CD4-positive, alpha-beta T cell treated with Interferon alpha-2 for 1 hour (primary cell): Measurements from ENCODE around the gene OR4D2.
"Not testable (repeated sequence)": the region's sequence is repeated elsewhere in the genome, so short reads cannot be mapped to it uniquely, and the experiment has no call there.

Experiments used
- DNase-seq, 2 donors: peaks; one replicate each; pipeline ENCODE4 v3.0.0-alpha.2; 2020 to 2022

OR4D2 gene

GRCh38 chr17:58166682-58167081 is at the start of gene OR4D2:
Gene OR4D2 (plus strand): TSS chr17:58166982. CDS start chr17:58169656, 2,674 bp downstream.
- no peak for DNase-seq

GRCh38 chr17:58117382-58117781 is 49.4 kb upstream of the OR4D2 start:
- no peak for DNase-seq

GRCh38 chr17:58119491-58119890 is 47.3 kb upstream of the OR4D2 start:
- DNase-seq, result no peak

GRCh38 chr17:58120195-58120822 is 46.5 kb upstream of the OR4D2 start:
- DNase-seq, result peak; percentile 22 to 66

GRCh38 chr17:58121925-58122324 is 44.9 kb upstream of the OR4D2 start:
- DNase-seq, result peak; percentile 36 to 75

GRCh38 chr17:58127846-58128245 is 38.9 kb upstream of the OR4D2 start:
- DNase-seq, result no peak

GRCh38 chr17:58132697-58133096 is 34.1 kb upstream of the OR4D2 start:
- DNase-seq, result not testable (repeated sequence)

GRCh38 chr17:58136669-58137279 is 30.0 kb upstream of the OR4D2 start:
- DNase-seq, result no peak

GRCh38 chr17:58141505-58141904 is 25.3 kb upstream of the OR4D2 start:
- DNase-seq, result no peak

- DNase-seq, result not testable (repeated sequence)
Measured at GRCh38 chr17:58143335-58143734, 23.4 kb upstream of the OR4D2 start.

GRCh38 chr17:58144801-58145200 is 22.0 kb upstream of the OR4D2 start:
- no peak for DNase-seq

- no peak for DNase-seq
Measured at GRCh38 chr17:58147930-58148434, 18.8 kb upstream of the OR4D2 start, which contains the start of gene OR4D1. Gene OR4D1 (plus strand): TSS chr17:58148384. CDS start chr17:58155154, 6,770 bp downstream.

- no peak for DNase-seq
Measured at GRCh38 chr17:58148609-58149008, 18.2 kb upstream of the OR4D2 start.

GRCh38 chr17:58150394-58150793 is 16.4 kb upstream of the OR4D2 start:
- DNase-seq, result no peak

- DNase-seq, result peak; percentile 51 to 83
Measured at GRCh38 chr17:58153046-58153445, 13.7 kb upstream of the OR4D2 start.

- no peak for DNase-seq
Measured at GRCh38 chr17:58153671-58154070, 13.1 kb upstream of the OR4D2 start.

- DNase-seq, result peak; percentile 40 to 67
Measured at GRCh38 chr17:58156839-58157803, 9.7 kb upstream of the OR4D2 start.

- no peak for DNase-seq
Measured at GRCh38 chr17:58158181-58158580, 8.6 kb upstream of the OR4D2 start.

GRCh38 chr17:58161566-58161965 is 5.2 kb upstream of the OR4D2 start:
- no peak for DNase-seq

GRCh38 chr17:58165981-58166380 is 801 bp upstream of the OR4D2 start:
- no peak for DNase-seq

- peak in 1 of 2 donors; percentile 27 for DNase-seq
Measured at GRCh38 chr17:58170622-58171021, 3.8 kb downstream of the OR4D2 start.

GRCh38 chr17:58172369-58173071 is 5.7 kb downstream of the OR4D2 start:
- DNase-seq, result peak; percentile 36 to 76

GRCh38 chr17:58174871-58175270 is 8.1 kb downstream of the OR4D2 start:
- no peak for DNase-seq
